Mesodermal cell (in vitro differentiated cells): ENCODE results near the gene ARHGAP24.

Experiments
- H3K27ac ChIP-seq: 2 replicates; pipeline ENCODE4 v1.7.0; 2013; ENCODE audit warnings: mild to moderate bottlenecking, low read depth, low read length, moderate library complexity; ENCODE audit not compliant: severe bottlenecking
- H3K36me3 ChIP-seq: 2 replicates; pipeline ENCODE4 v1.7.1; 2013; ENCODE audit warnings: mild to moderate bottlenecking, low read length, moderate library complexity; ENCODE audit not compliant: control insufficient read depth, insufficient read depth
- H3K4me1 ChIP-seq: one replicate; pipeline ENCODE4 v1.7.1; 2013; ENCODE audit warnings: mild to moderate bottlenecking, low read length; ENCODE audit not compliant: insufficient read depth, control insufficient read depth, poor library complexity, severe bottlenecking
- H3K4me3 ChIP-seq: 2 replicates; pipeline ENCODE4 v1.7.0; 2013; ENCODE audit warnings: low read length, control low read depth, mild to moderate bottlenecking; ENCODE audit not compliant: insufficient read depth, poor library complexity, severe bottlenecking; ENCODE audit errors: extremely low read depth
- H3K9me3 ChIP-seq: 2 replicates; pipeline ENCODE4 v1.7.1; 2013; ENCODE audit warnings: mild to moderate bottlenecking, low read length, moderate library complexity; ENCODE audit not compliant: control insufficient read depth
- WGBS, 2 experiments: methylation state at CpG; one replicate each; pipeline ENCODE4 v1.1.5; 2013; ENCODE audit warnings: missing lambda C conversion rate in 2 of 2; ENCODE audit not compliant: insufficient coverage in 2 of 2; 5-methylcytosine and 5-hydroxymethylcytosine counted together

ARHGAP24 gene

DNA sequence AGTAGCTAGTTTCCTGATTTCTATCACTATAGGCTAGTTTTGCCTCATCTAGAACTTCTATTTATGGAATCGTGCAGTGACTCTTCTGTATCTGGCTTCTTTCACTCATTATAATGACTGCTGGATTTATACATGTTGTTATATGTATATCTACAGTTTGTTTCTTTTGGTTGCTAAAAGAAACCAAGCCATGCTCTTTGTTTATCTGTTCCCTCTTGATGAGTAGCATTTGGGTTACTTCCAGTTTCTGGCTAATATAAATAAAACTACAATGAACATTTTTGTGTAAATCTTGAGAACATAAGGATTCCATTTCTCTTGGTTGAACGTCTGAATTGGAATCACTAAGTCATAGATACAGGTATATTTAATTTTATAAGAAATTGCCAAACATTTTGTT, 73.9 kb downstream of the ARHGAP24 start:
- no CpG with 5 or more reads among the region's 2 CpGs for WGBS, 2 experiments
- no peak overlapping the region for H3K27ac ChIP-seq
- H3K9me3 ChIP-seq: no peaks in the 10 kb centered on the region
- no peak overlapping the region for H3K4me3 ChIP-seq
- no peaks in the 10 kb centered on the region for H3K36me3 ChIP-seq
- no peaks in the 10 kb centered on the region for H3K4me1 ChIP-seq

DNA sequence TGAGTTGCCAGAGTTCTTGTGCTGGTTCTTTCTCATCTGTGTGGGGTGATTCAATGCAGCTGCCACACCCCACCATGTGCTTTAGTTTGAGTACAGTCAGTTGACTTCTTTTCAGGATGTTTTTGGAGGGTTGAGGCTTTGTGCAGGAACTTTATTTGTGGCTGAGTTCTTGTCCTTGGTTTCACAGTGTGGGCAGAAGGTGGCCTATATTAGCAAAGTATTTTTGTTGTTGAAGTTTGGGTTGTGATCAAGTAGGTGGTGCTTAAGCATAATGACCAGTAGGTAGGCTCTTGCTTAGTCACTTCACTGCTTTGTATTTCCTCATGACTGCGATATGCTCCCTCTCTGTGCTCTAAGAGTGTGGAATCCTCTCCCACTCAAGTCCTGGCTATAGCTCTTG, 80.3 kb downstream of the ARHGAP24 start:
- WGBS, 2 experiments: 100% methylated on average over 1 of the region's 1 CpG
- peaks cover 3% of the 10 kb centered on the region for H3K4me1 ChIP-seq
- no peak overlapping the region for H3K4me3 ChIP-seq
- H3K27ac ChIP-seq: no peak overlapping the region
- no peaks in the 10 kb centered on the region for H3K36me3 ChIP-seq
- H3K9me3 ChIP-seq: no peaks in the 10 kb centered on the region

DNA sequence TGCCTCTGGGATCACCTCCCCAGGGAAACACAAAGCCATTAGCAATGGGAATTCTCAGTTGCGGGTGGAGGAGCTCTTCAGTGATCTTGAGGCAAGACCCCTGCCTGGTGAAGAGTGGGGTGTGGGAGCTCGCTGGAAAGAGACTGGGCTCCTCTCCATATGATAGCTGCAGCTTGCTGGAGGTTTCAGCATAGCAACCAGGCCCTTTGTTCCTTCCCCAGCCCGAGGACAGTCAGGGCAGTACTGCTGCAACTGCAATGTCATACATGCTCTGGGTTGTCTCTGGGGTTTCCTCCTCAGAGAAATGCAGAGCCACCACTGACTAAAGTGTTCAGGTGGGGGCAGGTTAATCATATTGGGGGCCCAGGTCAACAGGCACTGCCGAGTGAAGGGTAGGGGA, 81.3 kb downstream of the ARHGAP24 start:
- Histone ChIP-seq H3K4me3 (no peak overlapping the region), H3K9me3 (no peaks in the 10 kb centered on the region), H3K27ac (no peak overlapping the region), H3K4me1 (peaks cover 3% of the 10 kb centered on the region), H3K36me3 (no peaks in the 10 kb centered on the region)
- 91 to 92% methylated on average over 3 to 4 of the region's 4 CpGs for WGBS, 2 experiments

DNA sequence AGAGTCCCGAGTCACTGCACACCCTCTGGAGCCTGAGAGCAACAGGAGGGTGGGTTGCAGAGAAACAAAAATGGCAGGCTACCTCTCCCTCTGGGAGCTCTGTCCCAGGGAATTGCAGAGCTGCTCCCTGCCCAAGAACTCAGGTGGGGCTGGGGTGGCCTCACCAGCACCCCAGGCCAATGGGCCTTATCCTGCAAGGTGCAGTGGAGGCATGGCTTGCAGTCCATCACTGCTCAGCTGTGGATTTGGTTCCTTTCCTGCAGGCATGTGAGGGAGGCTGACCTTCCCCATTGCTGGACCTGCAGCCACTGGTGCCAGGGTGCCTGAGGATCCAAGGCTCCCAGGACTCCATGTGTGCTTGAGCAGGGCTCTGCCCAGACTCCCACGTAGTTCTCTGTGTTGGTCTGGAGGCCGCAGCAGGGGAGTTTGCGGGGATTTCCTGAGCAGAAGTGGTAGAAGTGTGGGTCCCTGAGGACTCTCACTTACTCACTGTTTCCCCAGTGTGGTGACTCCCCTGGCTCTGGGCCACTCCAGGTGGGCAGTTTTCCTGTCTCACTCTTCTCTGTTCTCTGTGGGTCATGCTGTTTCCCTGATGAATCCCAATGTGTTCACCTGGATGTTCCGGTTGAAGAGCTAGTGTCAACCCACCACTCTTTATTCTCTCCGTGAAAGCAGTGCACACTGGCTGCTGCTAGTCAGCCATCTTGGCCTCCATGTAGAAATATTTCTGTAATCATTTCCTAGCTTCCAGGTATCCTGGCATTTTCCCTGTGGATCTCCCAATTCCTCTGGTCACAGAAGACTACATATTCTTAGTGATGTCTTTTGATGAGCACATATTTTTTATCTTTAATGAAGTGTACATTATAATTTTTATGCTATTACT, 82.3 kb downstream of the ARHGAP24 start:
- WGBS, 2 experiments: 67 to 89% methylated on average over 4 of the region's 6 CpGs
- Histone ChIP-seq H3K4me3 (no peak overlapping the region), H3K27ac (no peak overlapping the region), H3K4me1 (peaks cover 3% of the 10 kb centered on the region), H3K9me3 (no peaks in the 10 kb centered on the region), H3K36me3 (no peaks in the 10 kb centered on the region)

DNA sequence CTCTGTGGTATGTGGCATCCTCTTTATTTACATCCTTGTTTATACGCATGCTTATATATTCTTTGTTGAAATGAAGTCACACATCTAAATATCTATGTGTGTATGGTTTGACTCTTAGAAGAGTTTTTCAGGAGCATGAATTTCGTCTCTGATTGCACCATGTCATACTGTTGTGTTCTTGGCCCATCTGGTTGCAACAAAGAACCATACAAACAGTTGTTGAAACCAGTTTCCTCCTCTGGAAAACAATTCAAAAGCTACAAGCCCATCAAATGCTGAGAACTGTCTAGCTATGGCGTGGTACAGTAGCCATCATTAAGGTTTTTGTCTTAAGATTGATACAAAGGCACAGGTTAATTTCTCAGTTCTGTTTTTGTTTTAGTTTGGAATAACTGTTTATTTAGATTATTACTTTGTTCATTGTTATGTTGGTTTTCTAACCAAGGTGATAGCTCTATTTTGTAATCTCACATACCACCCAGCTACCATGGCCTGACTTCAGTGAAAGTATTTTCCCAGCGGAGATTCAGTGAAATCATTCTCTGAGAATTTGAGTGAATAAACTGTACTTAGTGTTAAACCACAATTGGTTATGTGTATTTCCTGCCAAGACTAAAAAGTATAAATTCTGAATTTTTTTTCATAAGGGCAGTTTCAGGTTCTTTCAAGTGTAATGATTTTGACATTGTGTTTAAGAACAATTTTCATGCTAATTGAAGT, 91.0 kb downstream of the ARHGAP24 start:
- Histone ChIP-seq H3K4me1 (no peaks in the 10 kb centered on the region), H3K4me3 (no peak overlapping the region), H3K36me3 (no peaks in the 10 kb centered on the region), H3K9me3 (no peaks in the 10 kb centered on the region), H3K27ac (no peak overlapping the region)
- WGBS, 2 experiments: 100% methylated on average over 1 of the region's 4 CpGs; no CpG with 5 or more reads in 1 of the 2 experiments

DNA sequence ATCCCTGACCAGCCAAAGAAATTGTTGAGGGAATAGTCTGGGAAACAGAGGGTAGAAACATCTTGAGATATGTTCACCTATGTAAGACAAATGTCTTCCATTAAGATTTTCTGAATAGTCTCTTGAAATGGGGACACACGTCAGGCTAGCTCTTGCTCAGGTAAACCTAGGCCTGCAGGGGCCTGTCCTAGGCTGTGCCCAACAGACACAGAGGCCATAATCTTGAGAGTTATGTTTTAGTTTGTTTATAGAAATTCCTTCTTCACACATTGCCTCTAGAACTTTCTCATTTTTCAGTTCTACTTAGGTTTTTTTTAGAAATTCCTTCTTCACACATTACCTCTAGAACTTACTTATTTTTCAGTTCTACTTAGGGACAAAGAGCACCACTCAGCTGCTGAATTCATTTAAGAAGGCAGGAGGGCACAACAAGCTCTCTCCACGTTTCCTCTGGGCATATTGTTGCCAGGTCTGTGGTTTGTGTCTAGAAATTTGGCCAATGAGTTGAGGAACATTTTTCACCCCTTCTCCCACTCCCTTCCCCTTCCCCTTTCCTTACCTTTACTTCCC, 94.9 kb downstream of the ARHGAP24 start:
- Histone ChIP-seq H3K27ac (no peak overlapping the region), H3K4me3 (no peak overlapping the region), H3K4me1 (no peaks in the 10 kb centered on the region), H3K9me3 (no peaks in the 10 kb centered on the region), H3K36me3 (no peaks in the 10 kb centered on the region)
- WGBS, 2 experiments: 100% methylated on average over 1 of the region's 2 CpGs

DNA sequence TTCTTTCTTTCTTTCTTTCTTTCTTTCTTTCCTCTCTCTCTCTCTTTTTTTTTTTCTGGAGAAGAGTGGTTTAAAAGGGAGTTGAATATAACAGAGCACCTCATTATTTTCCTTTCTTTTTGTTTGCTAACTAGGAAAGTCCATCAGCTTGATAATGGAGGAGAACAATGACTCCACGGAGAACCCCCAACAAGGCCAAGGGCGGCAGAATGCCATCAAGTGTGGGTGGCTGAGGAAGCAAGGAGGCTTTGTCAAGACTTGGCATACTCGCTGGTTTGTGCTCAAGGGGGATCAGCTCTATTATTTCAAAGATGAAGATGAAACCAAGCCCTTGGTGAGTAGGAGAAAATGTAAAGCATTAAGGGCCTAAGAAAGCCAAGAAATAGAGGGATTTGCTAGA, 95.4 kb downstream of the ARHGAP24 start:
- H3K9me3 ChIP-seq: no peaks in the 10 kb centered on the region
- H3K36me3 ChIP-seq: no peaks in the 10 kb centered on the region
- no peaks in the 10 kb centered on the region for H3K4me1 ChIP-seq
- H3K4me3 ChIP-seq: no peak overlapping the region
- H3K27ac ChIP-seq: no peak overlapping the region
- WGBS, 2 experiments: 83 to 85% methylated on average over 3 of the region's 3 CpGs

DNA sequence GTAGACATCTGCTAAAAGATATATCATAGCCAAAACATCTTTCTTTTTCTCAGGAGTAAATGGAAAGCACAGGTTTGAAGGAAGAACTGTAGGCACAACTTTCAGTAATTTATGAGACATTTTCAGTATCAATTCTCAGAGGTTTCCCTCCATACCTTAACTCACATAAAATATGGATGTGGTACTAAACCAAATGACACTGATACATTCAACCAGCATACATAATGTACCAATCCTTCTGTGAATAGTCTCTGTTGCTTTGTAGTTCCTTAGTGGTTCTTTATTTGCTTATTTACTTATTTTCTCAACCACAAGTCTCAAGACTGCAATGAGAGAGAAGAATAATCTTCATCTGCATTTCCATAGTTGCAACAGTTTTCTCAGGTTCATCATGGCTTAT, 96.1 kb downstream of the ARHGAP24 start:
- no peak overlapping the region for H3K27ac ChIP-seq
- H3K9me3 ChIP-seq: no peaks in the 10 kb centered on the region
- H3K4me1 ChIP-seq: no peaks in the 10 kb centered on the region
- H3K36me3 ChIP-seq: no peaks in the 10 kb centered on the region
- H3K4me3 ChIP-seq: no peak overlapping the region

DNA sequence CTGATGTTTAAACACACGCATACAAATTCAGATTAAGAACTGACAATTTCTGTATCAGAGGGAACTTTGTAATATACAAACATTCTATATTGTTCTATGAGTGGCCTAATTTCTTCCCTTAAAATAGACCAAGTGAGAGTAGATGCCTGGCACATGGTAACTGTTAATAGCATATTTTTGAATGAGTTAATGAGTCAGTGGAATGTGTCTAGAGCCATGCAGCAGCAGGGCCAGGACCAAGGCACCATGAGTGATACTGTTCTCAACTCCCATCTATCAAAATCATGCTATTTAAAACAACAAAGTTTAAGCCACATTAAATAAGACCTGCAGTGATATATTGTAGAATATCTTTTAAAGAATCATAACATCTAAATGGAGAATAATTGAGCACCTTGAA, 98.3 kb downstream of the ARHGAP24 start:
- H3K9me3 ChIP-seq: no peaks in the 10 kb centered on the region
- H3K4me3 ChIP-seq: no peak overlapping the region
- H3K27ac ChIP-seq: no peak overlapping the region
- H3K36me3 ChIP-seq: no peaks in the 10 kb centered on the region
- no peaks in the 10 kb centered on the region for H3K4me1 ChIP-seq
- no CpG with 5 or more reads among the region's 1 CpG for WGBS, 2 experiments

DNA sequence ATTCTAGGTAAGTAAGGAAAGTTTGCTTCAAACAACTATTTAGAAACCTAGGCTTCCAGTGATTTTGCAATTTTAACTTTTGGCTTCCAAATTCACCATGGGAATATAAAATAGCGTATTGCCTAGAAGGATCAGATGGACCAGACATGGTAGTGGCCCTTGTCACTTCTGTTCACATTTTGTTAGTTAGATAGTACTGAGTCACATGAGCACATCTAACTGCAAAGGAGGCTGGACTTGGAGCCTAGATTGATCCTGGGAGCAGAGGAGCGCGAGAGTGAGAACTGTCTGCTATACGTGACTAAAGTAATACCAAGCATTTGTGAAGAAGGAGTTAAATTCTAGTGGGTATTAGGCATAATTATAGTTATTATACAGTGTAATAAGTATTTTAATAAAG, 102.4 kb downstream of the ARHGAP24 start:
- H3K4me1 ChIP-seq: no peaks in the 10 kb centered on the region
- H3K27ac ChIP-seq: no peak overlapping the region
- WGBS, 2 experiments: 75% methylated on average over 2 of the region's 4 CpGs; no CpG with 5 or more reads in 1 of the 2 experiments
- no peaks in the 10 kb centered on the region for H3K36me3 ChIP-seq
- H3K4me3 ChIP-seq: no peak overlapping the region
- H3K9me3 ChIP-seq: no peaks in the 10 kb centered on the region

DNA sequence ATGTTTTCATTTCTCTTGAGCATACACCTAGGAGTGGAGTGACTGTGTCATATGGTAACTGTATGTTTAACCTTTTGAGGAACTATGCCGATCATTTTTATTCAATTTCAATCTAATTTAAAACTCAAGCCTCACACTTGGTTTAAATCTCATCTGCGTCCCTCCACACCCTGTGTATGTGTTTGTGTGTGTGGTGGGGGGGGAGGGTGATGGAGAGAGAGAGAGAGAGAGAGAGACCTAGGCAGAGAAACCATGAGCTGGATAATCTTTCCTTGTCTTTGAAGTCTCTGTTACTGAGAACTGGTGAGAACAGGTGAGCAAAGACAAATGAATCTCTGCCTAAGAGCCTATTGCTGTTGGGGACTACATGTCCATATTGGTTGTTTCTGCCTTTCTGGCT, 105.0 kb downstream of the ARHGAP24 start:
- Histone ChIP-seq H3K9me3 (peaks cover 1% of the 10 kb centered on the region), H3K36me3 (no peaks in the 10 kb centered on the region), H3K27ac (no peak overlapping the region), H3K4me3 (no peak overlapping the region), H3K4me1 (no peaks in the 10 kb centered on the region)
- no CpG with 5 or more reads among the region's 2 CpGs for WGBS, 2 experiments
